ENCODE measurements around the gene SPRYD3.

- TF ChIP-seq CTCF (IDR thresholded peaks at IDR 0.05) (peak; percentile 88 to 96 (median 92)), POLR2A (IDR thresholded peaks at IDR 0.05) (peak in 1 of 2 donors; percentile 26)
Observed at GRCh38 chr12:53065975-53066931, 12.9 kb downstream of the SPRYD3 start.

Measured in uterus (tissue), 2 donors.